ENCODE measurements around the gene DNHD1. TPM values are rescaled to one million over a fixed set of nuclear protein-coding genes. Genes with fewer than 3 reads are reported as not detected.

The DNHD1 gene
- total and polyA plus RNA-seq, 2 of the 13 experiments (the other 11 are each of a cell fraction or from before 2014, with no cell fraction given): 2.7 to 9.3 TPM

- no peak for TF ChIP-seq SOX6 (IDR thresholded peaks at IDR 0.05)
- TF ChIP-seq SOX6 (CRISPR knock-in tag; IDR thresholded peaks at IDR 0.05): no peak
- no peak for TF ChIP-seq ARNTL (CRISPR knock-in tag; IDR thresholded peaks at IDR 0.05)
- no peak for TF ChIP-seq ZNF331 (CRISPR knock-in tag; IDR thresholded peaks at IDR 0.05)
- TF ChIP-seq FOSL1 (CRISPR knock-in tag; IDR thresholded peaks at IDR 0.05; ENCODE audit: borderline replicate concordance): no peak
- TF ChIP-seq ZKSCAN8 (CRISPR knock-in tag; IDR thresholded peaks at IDR 0.05; ENCODE audit: borderline replicate concordance): no peak
- no peak for TF ChIP-seq KLF11 (CRISPR knock-in tag; IDR thresholded peaks at IDR 0.05)
- no peak for TF ChIP-seq ZFP62 (CRISPR knock-in tag; IDR thresholded peaks at IDR 0.05)
- TF ChIP-seq GPBP1L1 (CRISPR knock-in tag; IDR thresholded peaks at IDR 0.05): no peak
- no peak for TF ChIP-seq HOXA9 (CRISPR knock-in tag; IDR thresholded peaks at IDR 0.05; ENCODE audit: borderline replicate concordance)
- no peak; the same call in 1 of the 2 replicates for TF ChIP-seq ZSCAN29 (CRISPR knock-in tag; conservative IDR thresholded peaks at IDR 0.05)
- 0 out of 2 replicates have a peak, but pooled peaks have one; percentile 20 for TF ChIP-seq ZNF451 (CRISPR knock-in tag; IDR thresholded peaks at IDR 0.05)
- no peak for TF ChIP-seq SMC3 (IDR thresholded peaks at IDR 0.05; ENCODE audit: low read length)
- no peak for TF ChIP-seq SNAPC4 (CRISPR knock-in tag; IDR thresholded peaks at IDR 0.05)
- TF ChIP-seq TERF1 (CRISPR knock-in tag; IDR thresholded peaks at IDR 0.05): no peak
- no peak for TF ChIP-seq SATB2 (CRISPR knock-in tag; IDR thresholded peaks at IDR 0.05)
- no peak for TF ChIP-seq KLF9 (CRISPR knock-in tag; IDR thresholded peaks at IDR 0.05; ENCODE audit: low read depth)
- no peak for TF ChIP-seq SIN3B (IDR thresholded peaks at IDR 0.05; ENCODE audit: low read length)
- TF ChIP-seq ZXDC (CRISPR knock-in tag; IDR thresholded peaks at IDR 0.05): no peak
- no peak for TF ChIP-seq SOX5 (CRISPR knock-in tag; IDR thresholded peaks at IDR 0.05; ENCODE audit: borderline replicate concordance)
Measured at GRCh38 chr11:6604081-6604626, 107.1 kb downstream of the DNHD1 start (continued).

All from HepG2 (cell line).